ENCODE results near the gene CYTH3.
"Not testable (repeated sequence)": the region's sequence is repeated elsewhere in the genome, so short reads cannot be mapped to it uniquely, and the experiment has no call there.

The CYTH3 gene, protein sequence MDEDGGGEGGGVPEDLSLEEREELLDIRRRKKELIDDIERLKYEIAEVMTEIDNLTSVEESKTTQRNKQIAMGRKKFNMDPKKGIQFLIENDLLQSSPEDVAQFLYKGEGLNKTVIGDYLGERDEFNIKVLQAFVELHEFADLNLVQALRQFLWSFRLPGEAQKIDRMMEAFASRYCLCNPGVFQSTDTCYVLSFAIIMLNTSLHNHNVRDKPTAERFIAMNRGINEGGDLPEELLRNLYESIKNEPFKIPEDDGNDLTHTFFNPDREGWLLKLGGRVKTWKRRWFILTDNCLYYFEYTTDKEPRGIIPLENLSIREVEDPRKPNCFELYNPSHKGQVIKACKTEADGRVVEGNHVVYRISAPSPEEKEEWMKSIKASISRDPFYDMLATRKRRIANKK

GRCh38 chr7:6272481-6273323, at the start of gene CYTH3:
Gene CYTH3, minus strand, starts transcription at chr7:6272624. Its CDS starts 117 bp downstream, at chr7:6272507.
- DNase-seq, result peak in 49 of 56 donors; percentile 20 to 86 (median 54)

DNA sequence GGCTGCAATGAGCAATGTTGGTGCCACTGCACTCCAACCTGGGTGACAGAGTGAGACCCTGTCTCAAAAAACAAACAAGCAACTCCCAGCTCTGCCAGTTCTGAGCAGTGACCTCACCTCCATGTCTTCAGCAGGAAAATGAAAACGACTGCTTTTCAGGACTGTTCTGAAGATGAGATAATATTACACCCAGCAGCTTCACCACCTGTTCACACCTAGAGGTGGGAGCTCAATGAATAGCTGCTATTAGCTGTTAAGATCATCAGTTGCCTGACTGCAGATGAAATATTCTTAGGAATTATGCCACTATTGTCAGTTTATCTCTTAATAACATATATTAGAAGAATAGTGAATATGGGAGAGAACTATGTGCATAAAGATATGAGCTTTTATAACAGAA, 48.4 kb upstream of the CYTH3 start:
- no peak for DNase-seq

DNA sequence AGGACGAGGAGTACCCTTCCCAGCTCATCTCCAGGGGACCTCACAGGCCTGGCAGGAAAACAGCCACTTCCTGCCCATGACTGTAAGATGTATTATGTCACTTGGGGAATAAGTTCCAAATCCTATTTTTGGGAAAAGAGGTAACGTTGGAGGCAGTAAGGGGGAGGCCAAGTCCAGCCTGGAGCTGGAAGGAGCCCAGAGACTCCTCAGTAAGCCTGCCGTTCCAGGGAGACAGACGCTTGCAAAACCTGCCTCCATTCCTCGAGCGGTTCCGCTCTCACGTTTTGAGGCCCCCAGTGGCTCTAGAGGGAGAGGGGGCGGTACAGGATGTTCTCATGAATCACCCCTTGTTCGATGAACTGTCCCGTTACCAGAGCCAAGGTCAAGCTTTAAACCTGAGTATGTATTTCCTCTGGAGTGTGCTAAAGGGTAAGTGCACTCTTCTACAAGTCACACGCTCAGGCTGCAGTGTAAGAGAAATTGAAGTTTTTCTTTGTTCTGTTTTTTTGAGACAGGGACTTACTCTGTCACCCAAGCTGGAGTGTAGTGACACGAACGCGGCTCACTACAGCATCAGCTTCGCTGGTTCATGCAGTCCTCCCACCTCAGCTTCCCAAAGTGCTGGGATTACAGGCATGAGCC, 45.5 kb upstream of the CYTH3 start:
- DNase-seq, result no peak

GRCh38 chr7:6316226-6316625, 43.8 kb upstream of the CYTH3 start:
- DNase-seq, result no peak

- DNase-seq, result no peak
Observed at GRCh38 chr7:6315746-6316145, 43.3 kb upstream of the CYTH3 start.

DNA sequence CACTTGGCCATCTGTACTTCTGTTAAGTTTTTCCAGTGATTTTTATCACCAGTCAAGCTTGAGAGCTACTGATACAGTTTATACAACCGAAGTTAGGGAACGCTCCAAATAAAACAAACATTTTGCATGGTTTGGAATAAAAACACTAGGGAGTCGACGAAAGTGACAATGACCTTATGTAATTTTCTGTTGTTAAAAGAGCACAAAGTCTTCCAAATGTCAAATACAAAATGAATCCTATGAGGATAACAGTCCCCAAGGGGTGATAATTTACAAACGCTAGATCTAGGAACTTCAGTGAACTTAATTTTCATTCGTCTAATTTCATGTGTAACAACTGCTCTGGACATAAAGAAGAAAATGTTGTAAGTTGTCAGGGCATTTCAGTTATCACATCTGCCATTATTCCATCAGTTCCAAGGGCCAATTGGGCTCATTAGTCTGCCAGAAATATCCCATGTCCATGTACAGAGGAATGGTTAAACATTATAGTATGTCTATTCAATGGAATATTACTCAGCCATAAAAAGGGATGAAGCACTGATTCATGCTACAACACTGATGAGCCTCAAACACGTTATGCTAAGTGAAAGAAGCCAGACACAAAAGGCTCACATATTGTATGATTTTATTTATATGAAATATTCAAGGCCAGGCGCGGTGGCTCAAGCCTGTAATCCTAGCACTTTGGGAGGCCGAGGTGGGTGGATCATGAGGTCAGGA, 38.0 kb upstream of the CYTH3 start:
- no peak for DNase-seq

- DNase-seq, result no peak
Observed at GRCh38 chr7:6307762-6308161, 35.3 kb upstream of the CYTH3 start.

GRCh38 chr7:6306471-6306870, 34.0 kb upstream of the CYTH3 start:
- no peak for DNase-seq

DNA sequence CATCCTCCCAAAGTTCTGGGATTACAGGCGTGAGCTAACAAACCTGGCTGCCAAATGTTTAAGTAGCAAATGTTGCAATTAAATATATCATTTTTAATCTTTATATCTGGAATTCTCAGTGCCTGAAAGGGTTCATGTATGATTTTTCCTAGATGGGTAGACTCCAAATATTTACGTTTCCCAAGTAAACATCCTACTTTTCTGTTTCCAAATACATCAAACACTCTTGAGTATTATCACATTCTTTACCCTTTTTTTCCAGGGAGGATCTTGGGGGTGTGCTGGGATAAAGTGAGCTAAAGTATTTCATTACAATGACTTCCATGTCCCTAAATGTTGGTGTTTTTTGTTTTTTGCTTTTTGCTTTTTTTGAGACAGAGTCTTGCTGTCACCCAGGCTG, 32.9 kb upstream of the CYTH3 start:
- DNase-seq, result no peak

- not testable (repeated sequence) for DNase-seq
Observed at GRCh38 chr7:6301446-6301845, 29.0 kb upstream of the CYTH3 start.

DNA sequence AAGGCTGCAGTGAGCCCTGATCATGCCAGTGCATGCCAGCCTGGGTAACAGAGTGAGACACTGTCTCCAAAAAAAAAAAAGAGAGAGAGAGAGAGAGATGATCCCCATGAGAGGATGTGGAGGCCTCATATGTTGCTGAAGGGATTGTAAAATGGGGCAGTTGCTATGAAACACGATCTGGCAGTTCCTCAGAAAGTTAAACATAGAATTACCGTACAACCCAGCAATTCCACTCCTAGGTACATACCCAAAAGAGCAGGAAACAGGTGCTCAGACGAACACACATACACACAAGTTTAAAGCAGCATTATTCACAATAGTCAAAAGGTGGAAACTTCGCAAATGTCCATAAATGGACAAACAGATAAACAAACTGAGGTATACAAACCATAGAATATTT, 27.4 kb upstream of the CYTH3 start:
- no peak for DNase-seq

DNA sequence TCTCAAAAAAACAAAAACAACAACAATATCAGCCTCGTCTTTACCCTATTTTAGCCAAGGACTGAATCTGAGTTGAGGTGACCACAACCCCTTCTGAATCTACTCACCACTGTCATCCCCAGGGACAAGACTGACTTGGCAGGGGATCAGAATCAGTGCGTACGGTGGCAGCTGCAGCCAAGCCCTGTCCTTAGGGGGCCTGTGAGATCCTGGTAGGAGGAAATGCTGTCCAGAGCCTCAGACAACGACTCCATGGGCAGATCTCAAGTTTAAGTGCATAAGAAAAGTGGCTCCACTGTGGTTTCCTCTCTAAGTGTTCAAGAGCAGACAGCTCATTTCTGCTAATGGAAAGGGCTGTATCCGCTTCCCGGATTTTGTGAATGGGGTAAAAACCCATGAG, 22.4 kb upstream of the CYTH3 start:
- no peak for DNase-seq

DNA sequence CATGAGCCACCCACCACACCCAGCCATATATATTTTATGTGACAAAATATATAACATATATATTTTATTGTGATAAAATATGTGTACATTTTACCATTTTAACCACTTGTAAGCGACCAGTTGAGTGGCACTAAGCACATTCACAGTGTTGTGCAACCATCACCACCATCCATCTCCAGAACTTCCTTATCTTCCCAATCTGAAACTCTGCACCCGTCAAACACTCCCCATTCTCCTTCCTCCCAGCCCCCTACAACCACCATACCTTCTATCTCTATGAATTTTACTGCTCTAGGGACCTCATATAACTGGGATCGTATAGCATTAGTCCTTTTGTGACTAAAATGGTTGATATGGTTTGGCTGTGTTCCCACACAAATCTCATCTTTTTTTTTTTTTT, 20.8 kb upstream of the CYTH3 start:
- DNase-seq, result no peak

DNA sequence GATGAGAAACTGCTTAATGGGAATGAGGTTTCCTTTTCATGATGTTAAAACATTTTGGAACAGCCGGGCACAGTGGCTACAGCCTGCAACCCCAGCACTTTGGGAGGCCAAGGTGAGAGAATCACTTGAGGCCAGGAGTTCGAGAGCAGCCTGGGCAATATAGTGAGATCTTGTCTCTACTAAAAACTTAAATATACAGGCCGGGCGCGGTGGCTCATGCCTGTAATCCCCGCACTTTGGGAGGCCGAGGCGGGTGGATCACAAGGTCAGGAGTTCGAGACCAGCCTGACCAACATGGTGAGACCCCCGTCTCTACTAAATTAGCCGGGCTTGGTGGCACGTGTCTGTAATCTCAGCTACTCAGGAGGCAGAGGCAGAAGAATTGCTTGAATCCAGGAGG, 19.5 kb upstream of the CYTH3 start:
- DNase-seq, result not testable (repeated sequence)

DNA sequence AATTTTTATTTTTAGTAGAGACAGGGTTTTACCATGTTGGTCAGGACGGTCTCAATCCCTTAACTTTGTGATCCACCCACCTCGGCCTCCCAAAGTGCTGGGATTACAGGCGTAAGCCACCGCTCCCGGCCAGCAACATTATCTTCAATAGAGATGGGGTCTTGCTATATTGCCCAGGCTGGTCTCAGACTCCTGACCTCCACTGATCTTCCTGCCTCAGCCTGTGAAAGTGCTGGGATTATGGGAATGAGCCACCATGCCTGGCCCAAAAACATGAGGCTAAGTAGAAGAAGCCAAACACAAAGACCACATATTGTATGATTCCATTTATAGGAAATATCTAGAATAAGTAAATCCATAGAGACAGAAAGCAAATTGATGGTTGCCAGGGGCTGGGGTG, 19.1 kb upstream of the CYTH3 start:
- no peak for DNase-seq

DNA sequence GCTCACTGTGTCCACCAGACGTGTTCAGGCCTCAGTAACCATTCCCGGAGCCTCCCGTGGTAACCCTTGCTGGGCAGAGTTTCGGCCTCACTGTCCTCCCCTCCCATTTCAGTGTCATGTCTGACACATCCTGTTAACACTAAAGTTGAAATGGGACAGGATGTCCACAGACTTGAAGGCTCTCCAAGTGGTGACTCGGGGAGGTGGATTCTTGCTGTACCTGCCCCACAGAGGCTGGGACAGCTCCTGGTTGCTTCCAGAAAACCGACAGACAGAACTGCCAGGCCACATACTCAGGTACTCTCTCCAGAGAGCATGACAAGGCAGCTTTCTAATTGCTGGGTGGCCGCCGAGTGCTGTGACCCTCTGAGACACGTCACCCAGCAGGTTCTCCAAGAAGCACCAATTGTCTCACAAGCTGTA, 17.9 kb upstream of the CYTH3 start:
- no peak for DNase-seq

DNA sequence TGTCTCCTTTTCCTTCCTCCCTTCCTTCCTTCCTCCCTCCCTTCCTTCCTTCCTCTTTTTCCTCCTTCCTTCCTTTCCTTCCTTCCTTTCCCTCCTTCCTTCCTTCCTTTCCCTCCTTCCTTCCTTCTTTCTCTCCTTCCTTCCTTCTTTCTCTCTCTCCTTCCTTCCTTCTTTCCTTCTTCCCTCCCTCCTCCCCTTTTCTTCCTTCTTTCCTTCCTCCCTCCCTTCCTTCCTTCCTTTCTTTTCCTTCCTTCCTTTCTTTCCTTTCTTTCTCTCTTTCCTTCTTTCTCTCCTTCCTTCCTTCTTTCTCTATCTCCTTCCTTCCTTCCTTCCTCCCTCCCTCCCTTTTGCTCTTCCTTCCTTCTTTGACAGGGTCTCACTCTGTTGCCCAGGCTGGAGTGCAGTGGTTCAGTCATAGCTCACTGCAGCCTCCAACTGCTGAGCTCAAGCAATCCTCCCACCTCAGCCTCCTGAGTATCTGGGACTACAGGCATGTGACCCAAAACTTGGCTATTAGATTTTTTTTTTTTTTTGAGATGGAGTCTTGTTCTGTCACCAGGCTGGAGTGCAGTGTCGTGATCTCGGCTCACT, 15.9 kb upstream of the CYTH3 start:
- DNase-seq, result no peak

GRCh38 chr7:6286486-6286885, 14.1 kb upstream of the CYTH3 start:
- DNase-seq, result no peak

DNA sequence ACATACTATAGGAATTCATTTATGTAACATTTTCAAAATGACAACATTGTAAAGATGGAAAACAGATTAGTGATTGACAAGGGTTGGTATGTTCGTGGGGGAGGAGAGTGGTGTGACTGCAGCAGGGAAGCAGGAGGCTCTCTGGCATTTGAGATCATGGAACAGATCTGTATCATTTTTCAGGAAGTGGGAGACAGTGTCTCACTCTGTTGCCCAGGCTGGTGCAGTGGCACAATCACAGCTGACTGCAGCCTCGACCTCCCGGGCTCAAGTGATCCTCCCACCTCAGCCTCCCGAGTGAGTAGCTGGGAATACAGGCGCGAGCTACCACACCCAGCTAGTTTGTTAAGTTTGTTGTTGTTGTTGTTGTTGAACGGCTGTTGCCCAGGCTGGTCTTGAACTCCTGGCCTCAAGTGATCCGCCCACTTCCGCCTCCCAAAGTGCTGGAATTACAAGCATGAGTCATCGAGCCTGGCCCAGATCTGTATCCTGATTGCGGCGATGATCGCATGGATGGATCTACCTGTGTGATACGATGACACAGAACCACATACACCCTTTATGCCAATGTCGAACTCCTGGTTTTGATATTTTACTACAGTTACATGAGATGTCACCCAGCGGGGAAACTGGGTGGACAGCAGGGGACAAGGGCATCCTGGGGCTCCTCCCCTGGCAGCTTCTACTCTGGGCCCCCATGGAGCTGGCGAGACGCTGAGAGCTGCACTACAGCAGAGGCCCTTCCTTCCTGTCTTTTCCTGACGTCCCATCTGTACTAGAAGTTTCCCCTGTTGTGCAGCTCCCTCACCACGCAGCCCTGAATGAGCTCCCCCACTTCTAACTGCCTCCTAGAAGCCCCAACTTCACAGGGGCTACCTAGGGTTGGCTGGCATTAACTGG, 12.3 kb upstream of the CYTH3 start:
- no peak for DNase-seq

DNA sequence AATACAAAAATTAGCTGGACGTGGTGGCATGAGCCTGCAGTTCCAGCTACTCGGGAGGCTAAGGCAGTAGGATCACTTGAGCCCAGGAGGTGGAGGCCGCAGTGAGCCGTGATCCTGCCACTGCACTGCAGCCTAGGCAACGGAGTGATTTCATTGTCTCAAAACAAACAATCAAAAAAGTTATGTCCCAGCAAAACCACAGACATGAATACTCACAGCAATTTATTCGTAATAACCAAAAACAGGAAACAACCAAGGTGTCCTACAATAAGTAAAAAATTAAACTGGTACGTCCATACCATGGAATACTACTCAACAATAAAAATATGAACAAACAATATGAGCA, 11.6 kb upstream of the CYTH3 start:
- no peak for DNase-seq

Measured in amygdala (tissue), 56 donors.